ENCODE data around the gene CHKA. TPM values are rescaled to one million over a fixed set of nuclear protein-coding genes. Genes with fewer than 3 reads are reported as not detected.

Gene CHKA
- polyA plus RNA-seq, 1 of the 3 experiments (the other 2 are of a cell fraction), result 12.3 TPM

DNA sequence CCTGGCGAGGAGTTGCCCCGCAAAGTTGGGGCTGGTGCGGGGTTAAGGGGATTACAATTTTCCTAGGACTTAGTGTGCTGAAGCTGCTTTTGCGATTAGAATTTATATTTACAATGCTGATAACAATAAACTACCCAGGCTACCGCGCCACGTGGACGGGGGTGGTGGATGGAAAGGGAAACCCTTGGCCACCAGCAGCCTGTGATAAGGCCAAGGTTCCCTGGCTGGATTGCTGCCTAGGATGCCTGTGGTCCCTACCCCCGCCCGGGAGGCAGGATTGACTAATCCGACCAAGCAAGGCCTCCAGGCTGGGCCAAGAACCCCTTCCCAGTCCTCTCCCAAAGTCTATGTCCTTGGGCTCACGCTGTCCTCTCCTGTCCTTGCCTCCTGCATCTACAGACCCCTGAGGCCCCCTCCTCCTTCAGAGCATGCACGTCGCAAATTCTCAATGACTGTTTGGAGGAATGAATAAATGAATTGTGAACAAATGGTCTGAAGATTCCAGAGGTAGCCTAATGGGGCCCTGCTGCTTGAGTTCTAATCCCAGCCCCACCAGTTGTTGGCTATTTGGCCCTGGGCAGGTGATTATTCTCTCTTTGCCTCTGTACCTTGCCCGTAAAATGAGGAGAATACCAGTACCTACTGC lies 7.6 kb upstream of the CHKA start:
- Histone ChIP-seq H2AFZ (ENCODE audit: low read depth) (peak overlapping the region; percentile 71), H4K20me1 (ENCODE audit: insufficient read depth) (no peaks in the 10 kb centered on the region), H3K27ac (ENCODE audit: low read depth in 2 of 2, low read length in 1 of 2) (peak overlapping the region in 1 of 2 experiments; percentile 35; a peak in 1 of 4 replicates), H3K4me3 (ENCODE audit: low read depth in 2 of 2, low read length in 1 of 2) (peak overlapping the region; percentile 32 to 33), H3K9me3 (no peaks in the 10 kb centered on the region; the same call in 1 of the 2 replicates), H3K9ac (no peak overlapping the region), H3K9me2 (no peaks in the 10 kb centered on the region), H3F3A (replicated peaks; ENCODE audit: insufficient read depth) (no peaks in the 10 kb centered on the region), H3K4me2 (peak overlapping the region; percentile 60), H3K79me2 (ENCODE audit: insufficient read depth) (no peaks in the 10 kb centered on the region), H3K4me1 (ENCODE audit: control insufficient read depth in 1 of 2, insufficient read depth in 2 of 2, low read depth in 1 of 2, low read length in 1 of 2) (peaks cover 0 to 8% of the 10 kb centered on the region in 2 experiments; a peak in 1 of 4 replicates), H3K36me3 (replicated peaks in 1 of 2; ENCODE audit: control insufficient read depth in 1 of 2, insufficient read depth in 2 of 2, low read length in 1 of 2) (no peaks in the 10 kb centered on the region), H3K27me3 (ENCODE audit: insufficient read depth) (no peaks in the 10 kb centered on the region)
- POLR2A ChIA-PET, result interaction anchor here (0.9 kb wide), 1 partner anchor 17 kb away, joined by 3 read pairs; no protein-coding TSS in a partner anchor
- peak; percentile 59 for DNase-seq
- CTCF ChIA-PET, result interaction anchor here (0.7 kb wide), 1 partner anchor 80 kb away, joined by 3 read pairs; no protein-coding TSS in a partner anchor
- no peak for TF ChIP-seq RCOR1 (IDR thresholded peaks at IDR 0.05; ENCODE audit: low read length)
- TF ChIP-seq MXI1 (IDR thresholded peaks at IDR 0.05; ENCODE audit: low read depth, low read length), result peak; percentile 80
- TF ChIP-seq, protein P1, sequence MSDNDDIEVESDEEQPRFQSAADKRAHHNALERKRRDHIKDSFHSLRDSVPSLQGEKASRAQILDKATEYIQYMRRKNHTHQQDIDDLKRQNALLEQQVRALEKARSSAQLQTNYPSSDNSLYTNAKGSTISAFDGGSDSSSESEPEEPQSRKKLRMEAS (IDR thresholded peaks at IDR 0.05; ENCODE audit: low read depth), result 0 out of 2 replicates have a peak, but pooled peaks have one; percentile 14
- whole genome bisulfite sequencing (ENCODE audit: low lambda C conversion rate), result 59% methylated on average over 11 of the region's 15 CpGs

DNA sequence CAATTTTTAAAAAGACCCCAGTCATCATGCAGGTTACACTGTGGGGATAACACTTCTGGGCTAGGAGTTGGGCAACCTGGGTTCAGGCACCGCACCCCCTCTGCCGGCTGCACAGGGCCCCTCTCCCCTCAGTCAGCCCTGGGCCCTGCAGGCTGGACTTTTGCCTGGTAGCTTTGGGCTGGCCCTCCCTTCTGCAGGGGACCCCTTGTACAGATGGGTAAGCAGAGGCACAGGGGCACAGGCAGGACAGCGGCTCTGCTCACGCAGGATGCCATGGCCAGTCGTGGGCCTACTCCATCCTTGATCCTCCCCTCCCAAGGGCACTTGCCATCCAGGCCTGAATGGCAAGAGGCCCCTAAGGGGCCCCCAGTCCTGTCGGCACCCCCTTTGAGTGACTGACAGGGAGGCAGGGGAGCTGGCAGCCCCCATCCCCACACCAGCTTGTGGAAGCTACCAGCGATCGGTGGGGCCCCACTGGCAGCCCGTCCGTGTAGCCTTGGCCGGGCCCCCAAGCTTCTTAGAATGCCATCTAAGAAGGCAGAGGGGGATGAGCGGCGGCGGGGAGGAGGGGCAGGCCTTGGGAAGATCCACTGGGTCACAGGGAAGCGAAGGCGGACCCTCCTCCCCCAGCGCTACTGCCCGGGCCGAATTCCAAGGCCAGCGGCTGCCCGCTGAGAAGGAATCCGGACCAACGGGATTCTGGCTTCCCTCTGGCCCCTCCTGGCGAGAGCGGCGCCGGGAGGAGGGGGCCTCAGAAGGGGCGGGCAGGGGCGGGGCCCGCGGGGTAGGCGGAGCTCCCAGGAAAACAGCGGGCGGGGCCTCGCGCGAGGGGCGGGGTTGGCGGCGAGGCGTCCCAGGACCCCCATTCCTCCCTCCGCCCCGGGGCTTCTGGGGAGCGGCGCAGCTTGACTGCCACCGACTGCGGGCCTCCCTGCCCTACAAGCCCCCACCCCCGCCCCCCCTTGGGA lies 6.8 kb upstream of the CHKA start:
- CTCF ChIA-PET, result interaction anchor here (0.7 kb wide), 1 partner anchor 81 kb away, joined by 3 read pairs; no protein-coding TSS in a partner anchor
- no peaks in the 10 kb centered on the region for H3K9me2 ChIP-seq
- H3K9ac ChIP-seq, result no peak overlapping the region
- no peaks in the 10 kb centered on the region for H4K20me1 ChIP-seq (ENCODE audit: insufficient read depth)
- H3K27me3 ChIP-seq (ENCODE audit: insufficient read depth), result no peaks in the 10 kb centered on the region
- peak overlapping the region; percentile 60 for H3K4me2 ChIP-seq
- no peak for TF ChIP-seq SMC3 (IDR thresholded peaks at IDR 0.05; ENCODE audit: low read depth, low read length)
- no peak for TF ChIP-seq RAD21 (IDR thresholded peaks at IDR 0.05; ENCODE audit: low read length)
- TF ChIP-seq EZH2phosphoT487 (IDR thresholded peaks at IDR 0.05; ENCODE audit: borderline replicate concordance, low read depth), result no peak
- H3K9me3 ChIP-seq, result no peaks in the 10 kb centered on the region; the same call in 1 of the 2 replicates
- no peaks in the 10 kb centered on the region for H3K79me2 ChIP-seq (ENCODE audit: insufficient read depth)
- H2AFZ ChIP-seq (ENCODE audit: low read depth), result peak overlapping the region; percentile 71
- peak overlapping the region; percentile 32 to 33 for H3K4me3 ChIP-seq (ENCODE audit: low read depth in 2 of 2, low read length in 1 of 2)
- POLR2A ChIA-PET, result interaction anchor here (0.9 kb wide), 1 partner anchor 18 kb away, joined by 3 read pairs; no protein-coding TSS in a partner anchor
- H3K27ac ChIP-seq (ENCODE audit: low read depth in 2 of 2, low read length in 1 of 2), result peak overlapping the region in 1 of 2 experiments; percentile 3; a peak in 1 of 4 replicates
- peak; percentile 98 for DNase-seq
- peaks cover 0 to 8% of the 10 kb centered on the region in 2 experiments; a peak in 1 of 4 replicates for H3K4me1 ChIP-seq (ENCODE audit: control insufficient read depth in 1 of 2, insufficient read depth in 2 of 2, low read depth in 1 of 2, low read length in 1 of 2)
- no peaks in the 10 kb centered on the region for H3F3A ChIP-seq (replicated peaks; ENCODE audit: insufficient read depth)
- H3K36me3 ChIP-seq (replicated peaks in 1 of 2; ENCODE audit: control insufficient read depth in 1 of 2, insufficient read depth in 2 of 2, low read length in 1 of 2), result no peaks in the 10 kb centered on the region
- 52% methylated on average over 10 of the region's 48 CpGs for WGBS (ENCODE audit: low lambda C conversion rate)

DNA sequence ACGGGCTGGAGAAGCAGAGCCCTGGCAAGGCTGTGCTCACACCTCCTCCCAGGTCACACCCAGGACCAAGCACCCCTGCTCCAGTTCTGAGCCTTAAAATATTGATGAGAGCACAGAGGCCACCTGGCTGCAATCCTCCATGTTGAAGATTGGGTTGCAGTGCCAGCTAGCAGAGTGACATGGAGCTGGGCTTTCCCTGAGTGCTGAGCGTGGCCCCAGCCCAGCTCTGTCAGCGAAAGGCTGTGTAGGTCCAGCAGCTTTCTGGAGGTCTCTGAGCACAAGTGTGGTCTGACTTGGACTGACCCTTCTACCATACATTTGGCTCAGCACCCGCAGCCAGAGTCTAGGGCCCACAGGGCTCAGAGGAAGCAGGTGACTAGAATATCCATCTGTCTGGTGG lies 4.0 kb upstream of the CHKA start:
- no peak overlapping the region for H3K9ac ChIP-seq
- no peaks in the 10 kb centered on the region for H3K27me3 ChIP-seq (ENCODE audit: insufficient read depth)
- no peak overlapping the region for H2AFZ ChIP-seq (ENCODE audit: low read depth)
- no peak overlapping the region for H3K4me2 ChIP-seq
- H3K79me2 ChIP-seq (ENCODE audit: insufficient read depth), result peaks cover 5% of the 10 kb centered on the region; the same call in 1 of the 2 replicates
- DNase-seq, result no peak
- H3K27ac ChIP-seq (ENCODE audit: low read depth in 2 of 2, low read length in 1 of 2), result no peak overlapping the region
- ChIA-PET POLR2A (no interaction called here), CTCF (no interaction called here)
- H3K9me2 ChIP-seq, result no peaks in the 10 kb centered on the region
- no peak overlapping the region for H3K4me3 ChIP-seq (ENCODE audit: low read depth in 2 of 2, low read length in 1 of 2)
- WGBS (ENCODE audit: low lambda C conversion rate), result 100% methylated on average over 1 of the region's 4 CpGs
- no peaks in the 10 kb centered on the region for H3F3A ChIP-seq (replicated peaks; ENCODE audit: insufficient read depth)
- no peaks in the 10 kb centered on the region for H4K20me1 ChIP-seq (ENCODE audit: insufficient read depth)
- H3K4me1 ChIP-seq (ENCODE audit: control insufficient read depth in 1 of 2, insufficient read depth in 2 of 2, low read depth in 1 of 2, low read length in 1 of 2), result peaks cover 0 to 15% of the 10 kb centered on the region in 2 experiments; a peak in 1 of 4 replicates
- no peaks in the 10 kb centered on the region for H3K36me3 ChIP-seq (replicated peaks in 1 of 2; ENCODE audit: control insufficient read depth in 1 of 2, insufficient read depth in 2 of 2, low read length in 1 of 2)
- no peaks in the 10 kb centered on the region for H3K9me3 ChIP-seq
- TF ChIP-seq EP300 (IDR thresholded peaks at IDR 0.05; ENCODE audit: borderline replicate concordance in 1 of 2, low read depth in 1 of 2, low read length in 1 of 2), result no peak
- TF ChIP-seq, protein P2, sequence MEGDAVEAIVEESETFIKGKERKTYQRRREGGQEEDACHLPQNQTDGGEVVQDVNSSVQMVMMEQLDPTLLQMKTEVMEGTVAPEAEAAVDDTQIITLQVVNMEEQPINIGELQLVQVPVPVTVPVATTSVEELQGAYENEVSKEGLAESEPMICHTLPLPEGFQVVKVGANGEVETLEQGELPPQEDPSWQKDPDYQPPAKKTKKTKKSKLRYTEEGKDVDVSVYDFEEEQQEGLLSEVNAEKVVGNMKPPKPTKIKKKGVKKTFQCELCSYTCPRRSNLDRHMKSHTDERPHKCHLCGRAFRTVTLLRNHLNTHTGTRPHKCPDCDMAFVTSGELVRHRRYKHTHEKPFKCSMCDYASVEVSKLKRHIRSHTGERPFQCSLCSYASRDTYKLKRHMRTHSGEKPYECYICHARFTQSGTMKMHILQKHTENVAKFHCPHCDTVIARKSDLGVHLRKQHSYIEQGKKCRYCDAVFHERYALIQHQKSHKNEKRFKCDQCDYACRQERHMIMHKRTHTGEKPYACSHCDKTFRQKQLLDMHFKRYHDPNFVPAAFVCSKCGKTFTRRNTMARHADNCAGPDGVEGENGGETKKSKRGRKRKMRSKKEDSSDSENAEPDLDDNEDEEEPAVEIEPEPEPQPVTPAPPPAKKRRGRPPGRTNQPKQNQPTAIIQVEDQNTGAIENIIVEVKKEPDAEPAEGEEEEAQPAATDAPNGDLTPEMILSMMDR (IDR thresholded peaks at IDR 0.05), result no peak
- no peak for TF ChIP-seq NRF1 (IDR thresholded peaks at IDR 0.05; ENCODE audit: low read depth, low read length)
- no peak for TF ChIP-seq FOXM1 (IDR thresholded peaks at IDR 0.05; ENCODE audit: low read depth)
- TF ChIP-seq, protein P3, sequence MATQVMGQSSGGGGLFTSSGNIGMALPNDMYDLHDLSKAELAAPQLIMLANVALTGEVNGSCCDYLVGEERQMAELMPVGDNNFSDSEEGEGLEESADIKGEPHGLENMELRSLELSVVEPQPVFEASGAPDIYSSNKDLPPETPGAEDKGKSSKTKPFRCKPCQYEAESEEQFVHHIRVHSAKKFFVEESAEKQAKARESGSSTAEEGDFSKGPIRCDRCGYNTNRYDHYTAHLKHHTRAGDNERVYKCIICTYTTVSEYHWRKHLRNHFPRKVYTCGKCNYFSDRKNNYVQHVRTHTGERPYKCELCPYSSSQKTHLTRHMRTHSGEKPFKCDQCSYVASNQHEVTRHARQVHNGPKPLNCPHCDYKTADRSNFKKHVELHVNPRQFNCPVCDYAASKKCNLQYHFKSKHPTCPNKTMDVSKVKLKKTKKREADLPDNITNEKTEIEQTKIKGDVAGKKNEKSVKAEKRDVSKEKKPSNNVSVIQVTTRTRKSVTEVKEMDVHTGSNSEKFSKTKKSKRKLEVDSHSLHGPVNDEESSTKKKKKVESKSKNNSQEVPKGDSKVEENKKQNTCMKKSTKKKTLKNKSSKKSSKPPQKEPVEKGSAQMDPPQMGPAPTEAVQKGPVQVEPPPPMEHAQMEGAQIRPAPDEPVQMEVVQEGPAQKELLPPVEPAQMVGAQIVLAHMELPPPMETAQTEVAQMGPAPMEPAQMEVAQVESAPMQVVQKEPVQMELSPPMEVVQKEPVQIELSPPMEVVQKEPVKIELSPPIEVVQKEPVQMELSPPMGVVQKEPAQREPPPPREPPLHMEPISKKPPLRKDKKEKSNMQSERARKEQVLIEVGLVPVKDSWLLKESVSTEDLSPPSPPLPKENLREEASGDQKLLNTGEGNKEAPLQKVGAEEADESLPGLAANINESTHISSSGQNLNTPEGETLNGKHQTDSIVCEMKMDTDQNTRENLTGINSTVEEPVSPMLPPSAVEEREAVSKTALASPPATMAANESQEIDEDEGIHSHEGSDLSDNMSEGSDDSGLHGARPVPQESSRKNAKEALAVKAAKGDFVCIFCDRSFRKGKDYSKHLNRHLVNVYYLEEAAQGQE (IDR thresholded peaks at IDR 0.05; ENCODE audit: low read depth, low read length), result no peak
- no peak for TF ChIP-seq TAF1 (IDR thresholded peaks at IDR 0.05; ENCODE audit: borderline replicate concordance, low read depth, low read length)

All from SK-N-SH (cell line).